ENCODE data around the gene C1QTNF8. TPM values are rescaled to one million over a fixed set of nuclear protein-coding genes. Genes with fewer than 3 reads are reported as not detected.
A peak's percentile ranks its signal among the peaks of the same experiment; 100 is the strongest.

Gene C1QTNF8
- total and polyA plus RNA-seq, 12 donors: 0.15 TPM; not detected in 11

DNA sequence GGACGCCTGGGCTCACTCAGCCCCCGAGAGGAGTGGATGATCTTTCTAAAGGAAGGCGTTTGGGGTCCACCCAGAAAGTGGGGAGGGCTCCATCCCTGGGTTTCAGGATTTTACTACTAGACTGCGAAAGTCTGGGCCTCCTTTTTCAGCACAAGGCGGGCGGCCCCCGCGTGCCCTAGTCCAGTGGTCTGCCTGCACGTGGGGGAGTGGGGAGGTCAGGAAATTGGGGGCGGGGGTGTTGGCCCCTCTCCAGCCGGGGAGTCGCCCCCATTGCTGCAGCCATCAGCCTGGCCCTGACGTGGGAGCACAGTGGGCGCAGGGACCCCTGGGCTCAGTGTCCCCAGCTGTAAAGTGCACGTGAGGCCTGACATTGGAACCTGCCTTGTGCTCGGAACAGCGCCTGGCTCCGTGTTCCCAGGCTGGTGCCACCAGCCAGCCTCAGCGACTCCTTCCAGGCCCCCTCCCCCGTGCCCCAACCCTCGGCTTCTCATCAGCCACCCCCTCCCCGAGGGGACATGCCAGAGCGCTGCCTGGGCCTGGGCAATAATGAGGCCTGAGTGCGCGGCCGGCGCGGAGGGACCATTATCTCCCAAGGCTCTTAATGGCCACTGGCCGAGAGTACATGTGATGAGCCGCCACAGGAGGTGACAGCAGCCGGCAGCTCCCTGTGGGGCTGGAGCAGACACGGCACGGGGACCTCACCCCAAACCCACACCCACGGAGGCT is 2.4 kb upstream of the C1QTNF8 start:
- no peaks in the 10 kb centered on the region for H3K9me3 ChIP-seq
- WGBS, 2 donors: 27 to 30% methylated on average over 32 to 34 of the region's 34 CpGs
- no peaks in the 10 kb centered on the region for H3K36me3 ChIP-seq
- ATAC-seq (peak in 7 of 8 donors; percentile 9 to 39 (median 23)), DNase-seq (no peak)
- peaks cover 6 to 46% (median 27%) of the 10 kb centered on the region in 7 donors for H3K27me3 ChIP-seq
- intact Hi-C loops (cut with DNase I): loop anchor here in 3 of 10 donors (2.0 to 5.0 kb wide), 3 partner anchors 26 to 386 kb away; partner anchors contain the start of gene SSTR5 (in 1 of the 3)
- H3K4me1 ChIP-seq: peaks cover 13 to 35% (median 28%) of the 10 kb centered on the region in 9 donors
- no peak overlapping the region for H3K4me3 ChIP-seq
- TF ChIP-seq, protein P1, sequence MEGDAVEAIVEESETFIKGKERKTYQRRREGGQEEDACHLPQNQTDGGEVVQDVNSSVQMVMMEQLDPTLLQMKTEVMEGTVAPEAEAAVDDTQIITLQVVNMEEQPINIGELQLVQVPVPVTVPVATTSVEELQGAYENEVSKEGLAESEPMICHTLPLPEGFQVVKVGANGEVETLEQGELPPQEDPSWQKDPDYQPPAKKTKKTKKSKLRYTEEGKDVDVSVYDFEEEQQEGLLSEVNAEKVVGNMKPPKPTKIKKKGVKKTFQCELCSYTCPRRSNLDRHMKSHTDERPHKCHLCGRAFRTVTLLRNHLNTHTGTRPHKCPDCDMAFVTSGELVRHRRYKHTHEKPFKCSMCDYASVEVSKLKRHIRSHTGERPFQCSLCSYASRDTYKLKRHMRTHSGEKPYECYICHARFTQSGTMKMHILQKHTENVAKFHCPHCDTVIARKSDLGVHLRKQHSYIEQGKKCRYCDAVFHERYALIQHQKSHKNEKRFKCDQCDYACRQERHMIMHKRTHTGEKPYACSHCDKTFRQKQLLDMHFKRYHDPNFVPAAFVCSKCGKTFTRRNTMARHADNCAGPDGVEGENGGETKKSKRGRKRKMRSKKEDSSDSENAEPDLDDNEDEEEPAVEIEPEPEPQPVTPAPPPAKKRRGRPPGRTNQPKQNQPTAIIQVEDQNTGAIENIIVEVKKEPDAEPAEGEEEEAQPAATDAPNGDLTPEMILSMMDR (IDR thresholded peaks at IDR 0.05): no peak
- peak overlapping the region; percentile 53 to 89 (median 86) for H3K27ac ChIP-seq

DNA sequence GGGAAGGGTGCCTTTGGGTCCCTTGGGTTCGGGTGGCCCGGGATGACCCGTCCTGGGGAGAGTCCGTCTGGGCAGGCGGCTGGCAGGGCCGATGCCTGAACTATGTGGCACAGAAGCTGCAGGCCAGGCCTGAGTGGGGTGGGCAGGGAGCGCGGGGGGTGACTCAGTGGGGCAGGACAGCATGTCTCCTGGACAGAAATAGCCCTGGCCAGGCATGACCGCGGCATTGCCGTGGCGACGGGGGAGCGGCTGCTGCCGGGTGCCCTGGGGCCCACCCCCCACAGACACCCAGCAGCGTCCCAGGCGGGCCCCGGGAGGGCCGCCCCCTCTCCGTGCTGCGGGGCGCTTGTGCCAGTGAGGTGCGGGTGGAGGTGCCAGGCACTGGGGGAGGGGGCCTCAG is 1.8 kb upstream of the C1QTNF8 start:
- Histone ChIP-seq H3K9me3 (no peaks in the 10 kb centered on the region), H3K36me3 (no peaks in the 10 kb centered on the region), H3K27ac (peak overlapping the region; percentile 53 to 89 (median 86)), H3K27me3 (peaks cover 0 to 40% (median 21%) of the 10 kb centered on the region in 7 donors), H3K4me3 (no peak overlapping the region), H3K4me1 (peaks cover 11 to 29% (median 22%) of the 10 kb centered on the region in 9 donors)
- DNase-seq: peak; percentile 77 to 85
- WGBS, 2 donors: 45 to 57% methylated on average over 23 of the region's 23 CpGs
- TF ChIP-seq, protein P1 (IDR thresholded peaks at IDR 0.05): no peak
- intact Hi-C loops (cut with DNase I): loop anchor here in 3 of 10 donors (2.0 to 5.0 kb wide), 4 partner anchors 25 to 385 kb away; partner anchors contain the start of gene SSTR5 (in 1 of the 3)
- peak; percentile 81 to 95 (median 92) for ATAC-seq

DNA sequence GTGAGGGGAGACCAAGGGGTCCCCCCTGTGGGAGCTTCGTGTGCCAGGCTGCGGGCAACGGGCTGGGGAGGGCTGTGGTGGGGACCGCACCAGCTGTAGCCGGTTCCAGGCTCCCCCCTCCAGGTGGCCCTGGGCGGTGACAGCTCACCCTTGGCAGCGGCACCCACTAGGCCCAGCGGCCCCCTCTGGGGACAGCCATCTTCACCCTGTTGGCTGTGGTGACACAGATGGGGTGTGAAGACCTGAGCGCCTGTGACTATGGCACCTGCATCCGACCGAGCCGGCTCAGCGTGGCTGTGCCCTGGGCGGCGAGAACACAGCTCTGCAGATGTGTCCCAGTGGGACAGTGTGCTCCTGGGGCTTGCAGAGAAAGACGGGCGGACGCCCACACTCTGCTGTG is 1.1 kb upstream of the C1QTNF8 start:
- peak; percentile 4 to 44 (median 29) for ATAC-seq
- Histone ChIP-seq H3K9me3 (no peaks in the 10 kb centered on the region), H3K4me1 (peaks cover 11 to 29% (median 22%) of the 10 kb centered on the region in 9 donors)

More for the DNA sequence above, 1.1 kb upstream of the C1QTNF8 start:
- DNase-seq: no peak
- peaks cover 0 to 39% (median 19%) of the 10 kb centered on the region in 7 donors for H3K27me3 ChIP-seq
- no peak overlapping the region for H3K4me3 ChIP-seq
- intact Hi-C loops (cut with DNase I): loop anchor here in 1 of 10 donors (2.0 to 5.0 kb wide), 2 partner anchors 284 to 385 kb away; no protein-coding TSS in a partner anchor
- peak overlapping the region; percentile 6 to 89 (median 84) for H3K27ac ChIP-seq
- TF ChIP-seq, protein P1 (IDR thresholded peaks at IDR 0.05): no peak
- no peaks in the 10 kb centered on the region for H3K36me3 ChIP-seq
- WGBS, 2 donors: 66 to 71% methylated on average over 18 of the region's 18 CpGs

Data from heart right ventricle (tissue), 16 donors.